Measurements from ENCODE around the gene SLIT2.

Gene SLIT2

DNA sequence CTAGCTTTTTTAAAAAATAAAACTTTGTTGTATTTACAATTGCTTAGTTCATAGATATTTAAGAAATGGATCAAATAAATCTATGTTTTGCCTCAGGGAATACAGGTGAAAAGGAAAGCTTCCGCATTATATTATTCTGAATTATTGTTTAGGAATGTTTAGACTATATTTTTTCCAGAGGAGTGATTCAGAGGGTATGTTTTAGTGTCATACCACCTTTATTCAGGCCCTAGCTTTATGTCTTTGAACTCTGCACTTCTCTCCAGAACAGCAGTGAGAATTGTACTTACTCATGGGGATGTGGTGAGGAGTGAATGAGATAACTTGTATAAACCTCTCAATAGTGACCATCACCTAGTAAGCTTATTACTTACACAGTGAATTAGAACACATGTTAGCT is 14.0 kb downstream of the SLIT2 start:
- DNase-seq, result no peak

DNA sequence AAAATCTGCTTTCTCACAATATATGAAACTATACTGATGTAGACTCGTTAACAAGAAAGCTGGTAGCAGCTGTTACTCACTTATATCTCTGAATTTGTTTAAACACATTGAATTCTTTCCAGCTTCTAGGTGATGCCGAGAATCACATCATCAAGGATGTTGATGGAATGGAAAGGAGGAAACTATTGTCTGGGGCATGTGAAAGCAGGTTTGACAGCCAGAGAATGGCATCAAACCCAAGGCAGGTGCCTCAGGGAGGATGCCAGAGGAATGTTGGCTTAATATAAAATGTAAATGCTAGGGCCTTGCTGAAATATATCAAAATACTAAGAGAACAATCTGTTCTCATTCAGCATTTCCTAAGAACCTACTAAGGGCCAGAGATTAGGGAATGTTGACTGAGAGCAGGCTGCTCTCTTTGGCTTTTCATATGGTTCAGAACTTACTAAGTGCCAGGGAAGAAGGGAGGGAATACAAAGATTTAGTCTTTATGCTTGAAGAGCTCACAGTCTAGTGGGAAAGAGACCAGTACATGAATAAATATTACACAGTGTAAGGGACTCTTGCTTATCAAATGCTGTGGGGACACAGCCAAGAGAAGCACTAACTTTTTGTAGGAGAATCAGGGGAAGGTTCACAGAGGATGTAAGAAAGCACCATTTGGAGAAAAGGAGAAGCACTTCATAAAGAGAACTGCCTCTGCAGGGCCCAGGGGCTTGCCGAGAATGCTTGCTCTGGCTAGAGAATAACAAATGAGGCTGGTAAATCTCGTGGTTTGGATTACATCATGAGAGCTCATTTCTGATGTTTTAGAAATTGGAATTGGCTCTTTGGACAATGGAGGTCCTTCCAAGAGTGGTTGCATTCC is 14.7 kb downstream of the SLIT2 start:
- no peak for DNase-seq

DNA sequence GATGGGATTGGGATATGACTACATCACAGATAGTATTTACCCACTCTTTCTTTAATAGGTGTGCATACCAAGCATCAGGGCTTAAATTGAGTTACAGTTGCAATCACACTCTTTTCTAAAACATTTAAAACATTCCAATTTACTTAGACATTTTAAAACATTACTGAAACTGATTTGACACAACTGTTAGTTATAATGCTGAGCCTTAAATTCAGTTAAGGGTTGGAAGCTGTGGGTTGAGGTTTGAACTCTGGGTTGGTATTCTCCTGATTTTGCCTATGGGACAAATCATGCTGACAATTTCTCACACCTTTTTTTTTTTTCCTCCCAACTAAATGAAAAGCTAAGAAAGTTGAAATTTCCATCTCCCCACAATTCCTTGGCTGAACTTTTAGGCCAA is 16.3 kb downstream of the SLIT2 start:
- no peak for DNase-seq

- no peak for DNase-seq
Observed at GRCh38 chr4:20269320-20269719, 17.6 kb downstream of the SLIT2 start.

- no peak for DNase-seq
Observed at GRCh38 chr4:20271950-20272349, 20.2 kb downstream of the SLIT2 start.

DNA sequence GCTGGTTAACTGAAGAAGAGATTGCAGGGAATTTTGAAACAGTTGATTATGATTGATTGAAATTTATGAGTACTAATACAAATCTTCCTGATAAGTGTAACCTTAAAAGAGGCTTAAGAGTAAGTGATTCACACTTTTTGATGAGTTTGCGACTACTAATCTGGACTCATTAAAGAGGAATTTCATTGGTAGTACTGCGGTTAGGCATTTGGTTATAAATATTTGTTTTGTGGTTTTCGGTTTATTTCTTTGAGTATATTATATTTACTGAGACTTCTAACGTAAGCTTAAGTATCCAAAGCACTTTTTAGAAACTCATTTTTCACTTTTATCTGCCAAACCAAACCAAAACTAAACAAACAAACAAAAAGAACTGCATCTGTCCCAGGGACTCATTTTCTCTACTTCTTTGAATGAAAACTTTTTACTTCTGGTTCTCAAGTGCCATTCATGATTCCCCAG is 20.7 kb downstream of the SLIT2 start:
- no peak for DNase-seq

GRCh38 chr4:20273793-20274192 is 22.1 kb downstream of the SLIT2 start:
- peak; percentile 20 for DNase-seq

DNA sequence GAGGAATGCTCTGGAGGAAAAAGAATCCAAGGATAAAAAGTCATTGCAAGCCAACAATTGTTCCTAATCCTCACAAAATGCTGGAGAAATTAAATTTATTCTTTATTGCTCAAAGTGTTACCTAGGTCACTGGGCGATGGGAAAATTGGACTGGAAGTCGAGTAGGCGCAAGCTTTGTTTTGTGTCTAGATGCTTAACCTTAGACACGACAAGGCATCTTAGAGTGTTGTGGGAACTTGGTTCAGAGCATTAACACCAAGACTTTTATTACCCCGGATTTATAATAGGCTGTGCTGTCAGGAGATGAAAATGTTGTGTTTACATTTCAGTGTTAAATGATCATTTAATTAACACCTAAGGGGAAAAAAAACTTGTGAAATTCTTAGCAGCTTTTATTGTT is 25.1 kb downstream of the SLIT2 start:
- DNase-seq, result no peak

DNA sequence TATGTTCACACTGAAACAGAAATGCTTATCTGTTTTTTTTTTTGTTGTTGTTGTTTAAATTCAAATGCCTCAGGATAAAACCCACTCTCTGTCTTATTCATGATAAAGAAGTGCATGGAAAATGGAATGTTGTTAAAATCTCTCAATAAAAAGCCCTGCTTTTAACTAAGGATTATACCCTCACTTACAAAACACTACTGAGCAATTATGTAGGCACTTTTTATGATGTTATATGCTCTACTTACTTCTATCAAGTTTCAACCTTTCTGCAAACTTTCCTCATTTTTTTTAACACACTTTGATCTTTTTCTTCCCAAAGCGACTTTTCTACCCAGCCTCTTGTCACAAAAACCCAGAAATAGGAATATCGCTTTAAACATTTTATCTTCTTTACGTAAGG is 26.5 kb downstream of the SLIT2 start:
- no peak for DNase-seq

DNA sequence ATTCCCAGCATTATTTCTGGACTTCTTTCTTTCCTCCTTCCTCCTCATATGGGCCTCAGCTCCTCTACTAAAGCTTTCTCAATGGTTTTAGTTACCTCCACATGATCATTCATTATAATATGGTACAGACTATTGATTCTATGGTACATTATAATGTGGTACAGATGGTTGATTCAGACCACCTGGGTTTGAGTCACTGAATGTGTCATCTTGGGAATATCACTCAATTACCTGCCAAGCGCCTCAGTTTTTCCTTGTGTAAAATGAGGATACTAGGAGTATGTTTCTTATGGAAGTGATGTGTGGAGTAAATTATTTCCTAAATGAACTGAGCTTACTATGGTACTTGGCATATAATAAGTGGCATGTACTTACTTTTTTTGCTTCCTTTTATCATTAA is 27.7 kb downstream of the SLIT2 start:
- no peak for DNase-seq

- no peak for DNase-seq
Observed at GRCh38 chr4:20281453-20281852, 29.7 kb downstream of the SLIT2 start.

GRCh38 chr4:20283039-20283438 is 31.3 kb downstream of the SLIT2 start:
- DNase-seq, result no peak

GRCh38 chr4:20284990-20285389 is 33.3 kb downstream of the SLIT2 start:
- no peak for DNase-seq

DNA sequence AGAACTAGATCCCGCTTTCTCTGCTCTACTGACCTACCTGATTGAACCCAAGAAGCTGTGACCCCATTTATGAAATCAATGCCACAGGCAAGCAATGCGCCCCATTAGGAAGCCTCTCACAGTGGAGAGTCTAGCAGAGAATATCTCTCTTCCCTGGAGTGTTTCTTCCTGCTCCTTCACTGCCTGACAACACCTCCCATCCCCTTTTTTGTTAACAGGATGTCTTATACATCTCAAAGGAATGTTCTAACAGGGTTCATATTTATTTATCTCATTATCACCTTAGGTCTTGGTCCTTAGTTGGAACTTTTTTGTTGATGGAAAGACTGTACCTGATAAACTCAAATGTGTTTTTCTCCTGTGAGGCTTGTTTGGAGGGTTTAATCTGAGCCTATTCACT is 35.5 kb downstream of the SLIT2 start:
- DNase-seq, result no peak

- no peak for DNase-seq
Observed at GRCh38 chr4:20288047-20288650, 36.4 kb downstream of the SLIT2 start.

DNA sequence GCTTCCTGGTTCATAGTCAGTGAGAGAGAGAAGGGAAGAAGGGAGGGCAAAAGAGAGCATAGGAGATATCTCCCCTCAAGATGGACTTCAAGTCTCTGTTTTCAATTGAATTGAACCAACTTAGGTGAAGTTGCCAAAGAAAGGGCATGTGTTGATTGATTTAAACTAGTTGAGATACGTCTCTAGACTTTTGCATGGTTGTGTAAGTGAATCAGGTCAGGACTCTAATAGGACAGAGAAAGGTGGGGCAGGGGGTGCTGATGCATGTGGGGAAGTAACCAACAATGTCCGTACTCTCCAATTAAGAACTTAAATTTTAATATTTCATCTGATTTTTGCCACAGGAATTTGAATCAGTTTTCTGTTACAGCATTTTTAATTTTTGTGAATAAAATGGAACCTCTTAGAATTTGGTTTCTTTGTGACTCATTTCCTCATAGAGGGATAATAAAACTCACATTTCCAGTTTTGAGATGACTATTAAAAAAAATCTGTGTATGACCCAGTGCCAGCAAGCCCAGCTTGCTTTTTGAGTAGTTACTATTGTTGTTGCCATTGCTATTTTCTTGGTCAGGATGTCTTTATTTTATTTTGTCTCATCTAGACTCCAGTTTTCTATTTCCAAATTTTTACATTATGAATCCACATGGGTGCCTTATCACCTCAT is 37.3 kb downstream of the SLIT2 start:
- DNase-seq, result no peak

DNA sequence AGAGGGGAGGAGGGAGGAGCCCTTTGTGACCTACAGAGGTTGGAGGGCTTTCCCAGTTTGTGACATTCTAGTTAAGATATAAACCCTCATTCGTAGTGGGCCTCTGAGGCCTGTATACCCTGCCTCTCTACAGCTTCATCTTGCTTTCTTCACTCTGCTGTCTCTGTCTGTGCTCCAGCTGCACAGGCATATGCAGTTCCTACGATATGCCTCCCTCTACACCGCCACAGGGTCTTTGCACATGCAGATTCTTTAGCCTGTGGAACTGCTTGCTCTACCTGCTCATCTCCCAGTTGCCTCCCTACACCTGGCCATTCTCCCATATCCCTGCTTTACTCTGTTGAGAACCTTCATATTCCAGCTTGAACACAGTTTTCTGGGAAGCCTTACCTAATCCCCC is 38.1 kb downstream of the SLIT2 start:
- no peak for DNase-seq

GRCh38 chr4:20292739-20293138 is 41.0 kb downstream of the SLIT2 start:
- no peak for DNase-seq

DNA sequence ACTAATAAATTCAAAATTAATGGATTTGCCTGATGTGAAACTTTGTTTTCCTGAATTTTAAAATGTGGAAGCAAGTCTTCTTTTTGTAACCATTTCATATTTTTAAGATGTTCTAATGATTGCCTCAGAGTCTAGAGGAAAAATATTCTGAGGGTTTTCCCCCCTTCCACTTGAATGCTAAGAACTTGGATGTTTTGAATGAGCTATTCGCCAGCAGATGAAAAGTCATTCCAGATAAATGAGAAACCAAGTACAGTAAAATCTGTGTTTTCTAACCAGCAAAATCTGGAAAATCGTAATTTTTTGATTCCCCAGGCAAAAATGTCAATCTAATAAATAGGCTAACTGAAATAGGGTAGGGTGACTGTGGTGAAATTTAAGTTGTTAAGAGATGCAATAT is 45.6 kb downstream of the SLIT2 start:
- DNase-seq, result no peak

GRCh38 chr4:20297783-20298182 is 46.1 kb downstream of the SLIT2 start:
- DNase-seq, result no peak

DNA sequence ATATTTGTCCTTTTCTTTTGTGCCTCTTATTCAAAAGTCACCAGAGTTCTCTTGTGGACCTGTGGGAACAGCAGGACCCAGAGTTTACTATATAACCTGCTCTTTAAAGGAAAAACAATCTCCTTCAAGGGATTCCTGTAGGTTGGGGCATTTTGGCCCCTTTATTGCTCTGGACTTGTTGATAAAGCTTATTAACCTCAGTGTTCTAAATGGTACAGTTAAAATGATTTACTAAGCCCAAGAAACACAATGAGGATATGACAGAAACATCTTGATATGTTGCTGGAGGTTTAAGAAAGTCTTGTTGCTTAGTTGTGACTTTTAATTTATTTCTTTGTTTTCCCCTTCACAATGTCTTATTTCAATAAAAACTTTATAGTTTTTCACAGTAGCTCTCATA is 46.8 kb downstream of the SLIT2 start:
- no peak for DNase-seq

- no peak for DNase-seq
Observed at GRCh38 chr4:20298986-20299385, 47.3 kb downstream of the SLIT2 start.

- no peak for DNase-seq
Observed at GRCh38 chr4:20299515-20299914, 47.8 kb downstream of the SLIT2 start.

DNA sequence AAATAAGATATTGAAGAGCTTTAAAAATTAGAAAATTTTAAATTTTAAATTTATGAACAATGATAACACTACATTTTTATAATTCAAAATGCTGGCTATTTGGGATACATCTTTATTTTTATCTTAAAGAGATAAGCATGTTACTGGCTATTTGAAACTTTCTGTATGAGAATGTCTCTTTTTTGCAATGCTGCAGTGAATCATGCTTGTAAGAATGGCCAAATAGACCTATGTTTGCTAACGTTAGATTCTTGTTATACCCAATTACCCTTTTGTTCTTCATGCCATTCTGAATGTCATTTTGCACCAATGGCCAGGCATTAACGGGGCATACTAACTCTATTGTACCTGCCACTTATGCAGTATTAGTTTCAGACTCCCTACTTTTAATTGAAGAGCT is 49.5 kb downstream of the SLIT2 start:
- no peak for DNase-seq
